Panc1 (cell line): ENCODE measurements around the gene DLG2. TPM values are rescaled to one million over a fixed set of nuclear protein-coding genes. Genes with fewer than 3 reads are reported as not detected.

Experiments
- ATAC-seq: fragments of 200-7000 bp; cut with Tn5 transposase; 2 replicates; pipeline ENCODE4 v1.9.1; 2020; ENCODE audit warnings: mild to moderate bottlenecking, moderate library complexity
- BruUV-seq: library from RNA; stranded (reverse); fragments of 400-500 nt; replicated peaks from 2 replicates; lab custom pipeline; 2021; lab: Mats Ljungman, UMichigan
- CTCF ChIA-PET: fragments of 300-600 bp; sonication (Branson Sonifier 250); formaldehyde crosslinking; loops from one replicate; lab custom pipeline; 2022; ENCODE audit warnings: antibody characterized with exemption; lab: Charles Lee
- POLR2A ChIA-PET: fragments of 300-600 bp; sonication (Branson Sonifier 250); formaldehyde crosslinking; loops from one replicate; lab custom pipeline; 2022; ENCODE audit warnings: antibody characterized with exemption; lab: Charles Lee
- DNase-seq: peaks from one replicate; pipeline ENCODE4 v3.0.0-alpha.2; 2010; ENCODE audit warnings: low read depth, low spot score
- H3K27ac ChIP-seq: 2 replicates; pipeline ENCODE4 v1.5.1; 2011; ENCODE audit warnings: mild to moderate bottlenecking, low read length, inconsistent platforms
- H3K27me3 ChIP-seq: fragments of 200-500 bp; sonication (Bioruptor generic); 2 replicates; pipeline ENCODE4 v1.6.0; 2014; ENCODE audit warnings: low read length, inconsistent platforms; ENCODE audit not compliant: control insufficient read depth, insufficient read depth
- H3K36me3 ChIP-seq: fragments of 200-500 bp; sonication (Bioruptor generic); 2 replicates; pipeline ENCODE4 v1.5.1; 2014; ENCODE audit warnings: inconsistent platforms, mild to moderate bottlenecking, low read length, moderate library complexity; ENCODE audit not compliant: control insufficient read depth, insufficient read depth
- H3K4me1 ChIP-seq: 2 replicates; pipeline ENCODE4 v1.5.1; 2011; ENCODE audit warnings: inconsistent platforms, mild to moderate bottlenecking, low read length, moderate library complexity; ENCODE audit not compliant: control insufficient read depth, insufficient read depth
- H3K4me3 ChIP-seq, 2 experiments: 2 replicates each; pipeline ENCODE4 v1.5.1; 2011 to 2012; ENCODE audit warnings: low read depth in 2 of 2, low read length in 2 of 2, mild to moderate bottlenecking in 2 of 2, inconsistent platforms in 1 of 2, moderate library complexity in 1 of 2
- H3K9me3 ChIP-seq: fragments of 200-500 bp; sonication (Bioruptor generic); 2 replicates; pipeline ENCODE4 v1.5.1; 2014; ENCODE audit warnings: low read depth, mild to moderate bottlenecking, inconsistent platforms, low read length, moderate library complexity; ENCODE audit not compliant: control insufficient read depth, insufficient read depth
- POLR2AphosphoS5 ChIP-seq: IDR thresholded peaks from 2 replicates; pipeline ENCODE4 v1.6.1; 2012; ENCODE audit warnings: mild to moderate bottlenecking, low read depth, low read length, moderate library complexity
- REST ChIP-seq, 2 experiments: IDR thresholded peaks; 2 replicates each; pipeline ENCODE4 v1.6.1; 2011 to 2012; ENCODE audit warnings: low read depth in 2 of 2, control low read depth in 1 of 2, low read length in 1 of 2, mild to moderate bottlenecking in 1 of 2, moderate library complexity in 1 of 2; ENCODE audit not compliant: insufficient read depth in 1 of 2
- SIN3A ChIP-seq: IDR thresholded peaks from 2 replicates; pipeline ENCODE4 v1.6.1; 2012; ENCODE audit warnings: low read depth, mild to moderate bottlenecking, low read length, moderate library complexity, borderline replicate concordance; ENCODE audit not compliant: insufficient read depth
- TCF7L2 ChIP-seq: IDR thresholded peaks from 2 replicates; pipeline ENCODE4 v1.6.1; 2011; ENCODE audit warnings: mild to moderate bottlenecking, low read depth, low read length, inconsistent platforms
- in situ Hi-C: cut with HindIII; loops from 2 replicates; pipeline ENCODE4 v1.10.0; 2016; ENCODE audit warnings: low sequenced_read_pairs, low pct_unique_long_range_greater_than_20kb
- intact Hi-C: fragments of 100-400 bp; cut with micrococcal nuclease; formaldehyde crosslinking; loops from one replicate; pipeline ENCODE4 v1.10.0; 2022; ENCODE audit not compliant: unreplicated experiment
- total RNA-seq: library from RNA; stranded (reverse); gene quantifications from one replicate; pipeline ENCODE4 v1.2.1, GENCODE V29; 2021; ENCODE audit not compliant: unreplicated experiment
- TF ChIP-seq, protein P1 (sequence below): fragments of 450-650 bp; IDR thresholded peaks from 2 replicates; pipeline ENCODE4 v1.5.1; 2017; ENCODE audit warnings: mild to moderate bottlenecking

DLG2 gene
- total RNA-seq, 1 experiment from 2014 or later = 4.2 TPM

GRCh38 chr11:84795698-84796097, 831.4 kb downstream of the DLG2 start:
- CTCF ChIA-PET = no interaction called here
- intact Hi-C loops = no loop called here

GRCh38 chr11:84794663-84795443, 832.3 kb downstream of the DLG2 start:
- intact Hi-C loops (no loop called here), in situ Hi-C loops (no loop called here)
- TF ChIP-seq TCF7L2 (no peak), REST (IDR thresholded peaks at IDR 0.05; ENCODE audit: insufficient read depth in 1 of 2, low read depth in 2 of 2, low read length in 1 of 2) (no peak)
- DNase-seq = no peak
- Histone ChIP-seq H3K4me1 (no peaks in the 10 kb centered on the region), H3K36me3 (no peaks in the 10 kb centered on the region), H3K27ac (no peak overlapping the region), H3K4me3 (no peak overlapping the region), H3K27me3 (no peaks in the 10 kb centered on the region), H3K9me3 (no peaks in the 10 kb centered on the region)
- no peak for ATAC-seq
- CTCF ChIA-PET = no interaction called here
- POLR2A ChIA-PET = no interaction called here
- BruUV-seq = no TSS peak

More at GRCh38 chr11:84795698-84796097, 831.4 kb downstream of the DLG2 start:
- no peak overlapping the region for H3K4me3 ChIP-seq
- DNase-seq = no peak
- POLR2A ChIA-PET = no interaction called here
- ATAC-seq = no peak
- H3K9me3 ChIP-seq = no peaks in the 10 kb centered on the region
- in situ Hi-C loops = no loop called here
- TF ChIP-seq POLR2AphosphoS5 = no peak
- no peak for TF ChIP-seq TCF7L2
- TF ChIP-seq REST (IDR thresholded peaks at IDR 0.05; ENCODE audit: insufficient read depth in 1 of 2, low read depth in 2 of 2, low read length in 1 of 2) = no peak
- TF ChIP-seq, protein P1, sequence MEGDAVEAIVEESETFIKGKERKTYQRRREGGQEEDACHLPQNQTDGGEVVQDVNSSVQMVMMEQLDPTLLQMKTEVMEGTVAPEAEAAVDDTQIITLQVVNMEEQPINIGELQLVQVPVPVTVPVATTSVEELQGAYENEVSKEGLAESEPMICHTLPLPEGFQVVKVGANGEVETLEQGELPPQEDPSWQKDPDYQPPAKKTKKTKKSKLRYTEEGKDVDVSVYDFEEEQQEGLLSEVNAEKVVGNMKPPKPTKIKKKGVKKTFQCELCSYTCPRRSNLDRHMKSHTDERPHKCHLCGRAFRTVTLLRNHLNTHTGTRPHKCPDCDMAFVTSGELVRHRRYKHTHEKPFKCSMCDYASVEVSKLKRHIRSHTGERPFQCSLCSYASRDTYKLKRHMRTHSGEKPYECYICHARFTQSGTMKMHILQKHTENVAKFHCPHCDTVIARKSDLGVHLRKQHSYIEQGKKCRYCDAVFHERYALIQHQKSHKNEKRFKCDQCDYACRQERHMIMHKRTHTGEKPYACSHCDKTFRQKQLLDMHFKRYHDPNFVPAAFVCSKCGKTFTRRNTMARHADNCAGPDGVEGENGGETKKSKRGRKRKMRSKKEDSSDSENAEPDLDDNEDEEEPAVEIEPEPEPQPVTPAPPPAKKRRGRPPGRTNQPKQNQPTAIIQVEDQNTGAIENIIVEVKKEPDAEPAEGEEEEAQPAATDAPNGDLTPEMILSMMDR = no peak
- TF ChIP-seq SIN3A = no peak
- H3K4me1 ChIP-seq = no peaks in the 10 kb centered on the region
- no peaks in the 10 kb centered on the region for H3K27me3 ChIP-seq
- no peak overlapping the region for H3K27ac ChIP-seq
- BruUV-seq = no TSS peak
- no peaks in the 10 kb centered on the region for H3K36me3 ChIP-seq
